Measurements from ENCODE around the gene PLA2G12A. TPM values are rescaled to one million over a fixed set of nuclear protein-coding genes. Genes with fewer than 3 reads are reported as not detected.

Gene PLA2G12A
- total RNA-seq, 1 experiment from 2014 or later: 37.9 TPM

DNA sequence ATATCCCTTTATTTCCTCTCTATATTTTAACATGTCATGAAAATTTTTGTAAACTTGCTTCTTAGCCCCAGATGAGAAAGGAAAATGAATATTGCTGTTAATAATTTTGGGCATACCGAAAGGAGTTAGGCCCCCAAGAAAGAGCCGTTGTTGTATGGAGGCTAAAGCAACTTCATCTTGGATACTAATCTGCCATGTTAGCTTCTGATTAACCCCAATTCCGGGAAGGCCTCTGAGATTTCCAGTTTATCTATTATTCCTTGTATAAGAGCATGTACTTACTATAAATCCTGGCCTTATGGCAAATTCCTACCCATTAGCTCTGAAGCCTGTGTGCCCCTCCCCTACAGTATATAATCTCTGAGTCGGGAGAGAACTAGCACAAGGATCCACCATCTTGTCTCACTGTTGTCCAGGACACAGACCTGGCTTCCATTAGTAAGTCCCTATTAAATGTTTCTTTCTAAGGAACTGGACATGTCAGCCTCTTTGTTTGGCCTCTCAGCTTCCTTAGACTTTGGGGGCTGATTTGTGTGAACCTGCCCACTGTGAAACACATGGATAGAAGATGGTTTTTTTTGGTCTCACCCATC, 20.9 kb upstream of the PLA2G12A start:
- ChIA-PET CTCF (no interaction called here), POLR2A (no interaction called here), RAD21 (ENCODE audit: low non-redundant PET in 1 of 2, low total read pairs in 2 of 2, uncharacterized antibody in 2 of 2, unreplicated experiment in 2 of 2) (no interaction called here)
- H3K27me3 ChIP-seq (ENCODE audit: insufficient read depth, low read length): no peaks in the 10 kb centered on the region
- H3K79me2 ChIP-seq (ENCODE audit: insufficient read depth, low read length): no peaks in the 10 kb centered on the region
- TF ChIP-seq ZFX (IDR thresholded peaks at IDR 0.05): no peak
- TF ChIP-seq YY1 (IDR thresholded peaks at IDR 0.05; ENCODE audit: extremely low read depth, insufficient replicate concordance, low read depth, low read length): no peak
- TF ChIP-seq, protein P1, sequence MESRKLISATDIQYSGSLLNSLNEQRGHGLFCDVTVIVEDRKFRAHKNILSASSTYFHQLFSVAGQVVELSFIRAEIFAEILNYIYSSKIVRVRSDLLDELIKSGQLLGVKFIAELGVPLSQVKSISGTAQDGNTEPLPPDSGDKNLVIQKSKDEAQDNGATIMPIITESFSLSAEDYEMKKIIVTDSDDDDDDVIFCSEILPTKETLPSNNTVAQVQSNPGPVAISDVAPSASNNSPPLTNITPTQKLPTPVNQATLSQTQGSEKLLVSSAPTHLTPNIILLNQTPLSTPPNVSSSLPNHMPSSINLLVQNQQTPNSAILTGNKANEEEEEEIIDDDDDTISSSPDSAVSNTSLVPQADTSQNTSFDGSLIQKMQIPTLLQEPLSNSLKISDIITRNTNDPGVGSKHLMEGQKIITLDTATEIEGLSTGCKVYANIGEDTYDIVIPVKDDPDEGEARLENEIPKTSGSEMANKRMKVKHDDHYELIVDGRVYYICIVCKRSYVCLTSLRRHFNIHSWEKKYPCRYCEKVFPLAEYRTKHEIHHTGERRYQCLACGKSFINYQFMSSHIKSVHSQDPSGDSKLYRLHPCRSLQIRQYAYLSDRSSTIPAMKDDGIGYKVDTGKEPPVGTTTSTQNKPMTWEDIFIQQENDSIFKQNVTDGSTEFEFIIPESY (IDR thresholded peaks at IDR 0.05; ENCODE audit: extremely low read depth, insufficient replicate concordance, low read length): no peak
- no peak for TF ChIP-seq SIN3A (IDR thresholded peaks at IDR 0.05; ENCODE audit: low read depth)
- TF ChIP-seq, protein P2, sequence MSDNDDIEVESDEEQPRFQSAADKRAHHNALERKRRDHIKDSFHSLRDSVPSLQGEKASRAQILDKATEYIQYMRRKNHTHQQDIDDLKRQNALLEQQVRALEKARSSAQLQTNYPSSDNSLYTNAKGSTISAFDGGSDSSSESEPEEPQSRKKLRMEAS (IDR thresholded peaks at IDR 0.05): no peak
- TF ChIP-seq EGR1 (IDR thresholded peaks at IDR 0.05; ENCODE audit: low read depth): no peak
- TF ChIP-seq FOSL1 (IDR thresholded peaks at IDR 0.05; ENCODE audit: low read depth): no peak
- no peak for TF ChIP-seq ZNF274 (IDR thresholded peaks at IDR 0.05; ENCODE audit: low read depth, low read length)
- no peak for TF ChIP-seq JUND (IDR thresholded peaks at IDR 0.05)
- TF ChIP-seq, protein P3, sequence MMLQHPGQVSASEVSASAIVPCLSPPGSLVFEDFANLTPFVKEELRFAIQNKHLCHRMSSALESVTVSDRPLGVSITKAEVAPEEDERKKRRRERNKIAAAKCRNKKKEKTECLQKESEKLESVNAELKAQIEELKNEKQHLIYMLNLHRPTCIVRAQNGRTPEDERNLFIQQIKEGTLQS (IDR thresholded peaks at IDR 0.05): no peak
- TF ChIP-seq, protein P4, sequence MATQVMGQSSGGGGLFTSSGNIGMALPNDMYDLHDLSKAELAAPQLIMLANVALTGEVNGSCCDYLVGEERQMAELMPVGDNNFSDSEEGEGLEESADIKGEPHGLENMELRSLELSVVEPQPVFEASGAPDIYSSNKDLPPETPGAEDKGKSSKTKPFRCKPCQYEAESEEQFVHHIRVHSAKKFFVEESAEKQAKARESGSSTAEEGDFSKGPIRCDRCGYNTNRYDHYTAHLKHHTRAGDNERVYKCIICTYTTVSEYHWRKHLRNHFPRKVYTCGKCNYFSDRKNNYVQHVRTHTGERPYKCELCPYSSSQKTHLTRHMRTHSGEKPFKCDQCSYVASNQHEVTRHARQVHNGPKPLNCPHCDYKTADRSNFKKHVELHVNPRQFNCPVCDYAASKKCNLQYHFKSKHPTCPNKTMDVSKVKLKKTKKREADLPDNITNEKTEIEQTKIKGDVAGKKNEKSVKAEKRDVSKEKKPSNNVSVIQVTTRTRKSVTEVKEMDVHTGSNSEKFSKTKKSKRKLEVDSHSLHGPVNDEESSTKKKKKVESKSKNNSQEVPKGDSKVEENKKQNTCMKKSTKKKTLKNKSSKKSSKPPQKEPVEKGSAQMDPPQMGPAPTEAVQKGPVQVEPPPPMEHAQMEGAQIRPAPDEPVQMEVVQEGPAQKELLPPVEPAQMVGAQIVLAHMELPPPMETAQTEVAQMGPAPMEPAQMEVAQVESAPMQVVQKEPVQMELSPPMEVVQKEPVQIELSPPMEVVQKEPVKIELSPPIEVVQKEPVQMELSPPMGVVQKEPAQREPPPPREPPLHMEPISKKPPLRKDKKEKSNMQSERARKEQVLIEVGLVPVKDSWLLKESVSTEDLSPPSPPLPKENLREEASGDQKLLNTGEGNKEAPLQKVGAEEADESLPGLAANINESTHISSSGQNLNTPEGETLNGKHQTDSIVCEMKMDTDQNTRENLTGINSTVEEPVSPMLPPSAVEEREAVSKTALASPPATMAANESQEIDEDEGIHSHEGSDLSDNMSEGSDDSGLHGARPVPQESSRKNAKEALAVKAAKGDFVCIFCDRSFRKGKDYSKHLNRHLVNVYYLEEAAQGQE (IDR thresholded peaks at IDR 0.05; ENCODE audit: low read depth): no peak
- no peak for TF ChIP-seq EZH2 (IDR thresholded peaks at IDR 0.05)
- TF ChIP-seq SRF (IDR thresholded peaks at IDR 0.05; ENCODE audit: low read depth): no peak
- H3K9me3 ChIP-seq (ENCODE audit: control insufficient read depth in 1 of 2, insufficient read depth in 1 of 2, low read depth in 1 of 2, low read length in 2 of 2): no peaks in the 10 kb centered on the region
- H3K4me1 ChIP-seq (ENCODE audit: control insufficient read depth in 1 of 2, insufficient read depth in 2 of 2, low read length in 2 of 2): no peaks in the 10 kb centered on the region
- no peak overlapping the region for H3K9ac ChIP-seq (ENCODE audit: low read length)
- H3K4me2 ChIP-seq (ENCODE audit: low read length): no peak overlapping the region
- no peak overlapping the region for H3K27ac ChIP-seq (ENCODE audit: low read depth, low read length)
- no peak for DNase-seq (ENCODE audit: low read depth, low spot score)
- ATAC-seq: no peak
- no TSS peak for BruUV-seq (replicated peaks)
- H3K4me3 ChIP-seq (replicated peaks in 1 of 2; ENCODE audit: low read depth in 1 of 2, low read length in 2 of 2): no peak overlapping the region
- no peaks in the 10 kb centered on the region for H3K36me3 ChIP-seq (ENCODE audit: control insufficient read depth in 1 of 2, insufficient read depth in 2 of 2, low read length in 2 of 2)
- H2AFZ ChIP-seq (ENCODE audit: low read depth, low read length, poor library complexity, severe bottlenecking): no peak overlapping the region
- H4K20me1 ChIP-seq (ENCODE audit: insufficient read depth): no peaks in the 10 kb centered on the region; the same call in 1 of the 2 replicates
- intact Hi-C loops (cut with micrococcal nuclease): no loop called here
- H3K9me2 ChIP-seq (ENCODE audit: insufficient read depth): no peaks in the 10 kb centered on the region

Measured in HCT116 (cell line).